ENCODE results near the gene KLF6.

DNA sequence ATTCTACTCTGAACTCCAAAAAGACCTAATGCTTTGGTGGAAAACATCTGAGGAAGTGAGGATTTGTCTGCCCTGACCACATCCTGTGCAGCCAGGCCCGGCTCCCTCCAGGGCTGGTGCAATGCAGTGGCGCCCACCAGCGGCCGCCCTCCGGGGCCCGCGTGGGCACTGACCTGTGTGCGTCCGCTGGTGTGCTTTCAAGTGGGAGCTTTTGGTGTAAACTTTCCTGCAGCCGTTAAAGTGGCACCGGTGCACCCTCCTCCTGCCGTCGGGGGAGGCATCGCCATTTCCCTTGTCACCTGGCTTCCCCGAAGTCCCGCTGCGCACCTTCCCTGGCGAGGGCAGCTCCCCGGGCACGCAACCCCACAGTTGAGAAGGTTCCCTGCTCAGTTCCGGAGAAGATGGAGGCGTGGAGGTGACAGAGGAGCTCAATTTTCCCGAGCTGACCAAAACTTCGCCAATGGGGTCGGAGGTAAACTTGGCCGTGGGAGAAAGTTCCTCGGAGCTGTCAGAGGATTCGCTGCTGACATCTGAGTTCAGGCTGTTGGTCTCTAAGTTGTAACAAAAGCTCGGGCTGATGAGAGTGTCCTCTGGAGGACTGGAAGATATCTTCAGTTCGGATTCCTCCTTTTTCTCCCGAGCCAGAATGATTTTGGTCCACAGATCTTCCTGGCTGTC is 3.4 kb downstream of the KLF6 start:
- TF ChIP-seq, protein P1, sequence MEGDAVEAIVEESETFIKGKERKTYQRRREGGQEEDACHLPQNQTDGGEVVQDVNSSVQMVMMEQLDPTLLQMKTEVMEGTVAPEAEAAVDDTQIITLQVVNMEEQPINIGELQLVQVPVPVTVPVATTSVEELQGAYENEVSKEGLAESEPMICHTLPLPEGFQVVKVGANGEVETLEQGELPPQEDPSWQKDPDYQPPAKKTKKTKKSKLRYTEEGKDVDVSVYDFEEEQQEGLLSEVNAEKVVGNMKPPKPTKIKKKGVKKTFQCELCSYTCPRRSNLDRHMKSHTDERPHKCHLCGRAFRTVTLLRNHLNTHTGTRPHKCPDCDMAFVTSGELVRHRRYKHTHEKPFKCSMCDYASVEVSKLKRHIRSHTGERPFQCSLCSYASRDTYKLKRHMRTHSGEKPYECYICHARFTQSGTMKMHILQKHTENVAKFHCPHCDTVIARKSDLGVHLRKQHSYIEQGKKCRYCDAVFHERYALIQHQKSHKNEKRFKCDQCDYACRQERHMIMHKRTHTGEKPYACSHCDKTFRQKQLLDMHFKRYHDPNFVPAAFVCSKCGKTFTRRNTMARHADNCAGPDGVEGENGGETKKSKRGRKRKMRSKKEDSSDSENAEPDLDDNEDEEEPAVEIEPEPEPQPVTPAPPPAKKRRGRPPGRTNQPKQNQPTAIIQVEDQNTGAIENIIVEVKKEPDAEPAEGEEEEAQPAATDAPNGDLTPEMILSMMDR (IDR thresholded peaks at IDR 0.05) = peak; percentile 64
- TF ChIP-seq, protein P2, sequence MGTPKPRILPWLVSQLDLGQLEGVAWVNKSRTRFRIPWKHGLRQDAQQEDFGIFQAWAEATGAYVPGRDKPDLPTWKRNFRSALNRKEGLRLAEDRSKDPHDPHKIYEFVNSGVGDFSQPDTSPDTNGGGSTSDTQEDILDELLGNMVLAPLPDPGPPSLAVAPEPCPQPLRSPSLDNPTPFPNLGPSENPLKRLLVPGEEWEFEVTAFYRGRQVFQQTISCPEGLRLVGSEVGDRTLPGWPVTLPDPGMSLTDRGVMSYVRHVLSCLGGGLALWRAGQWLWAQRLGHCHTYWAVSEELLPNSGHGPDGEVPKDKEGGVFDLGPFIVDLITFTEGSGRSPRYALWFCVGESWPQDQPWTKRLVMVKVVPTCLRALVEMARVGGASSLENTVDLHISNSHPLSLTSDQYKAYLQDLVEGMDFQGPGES (IDR thresholded peaks at IDR 0.05; ENCODE audit: low read depth, low read length) = no peak
- TF ChIP-seq CHD2 (IDR thresholded peaks at IDR 0.05; ENCODE audit: low read length, partially characterized antibody) = no peak
- TF ChIP-seq, protein P3, sequence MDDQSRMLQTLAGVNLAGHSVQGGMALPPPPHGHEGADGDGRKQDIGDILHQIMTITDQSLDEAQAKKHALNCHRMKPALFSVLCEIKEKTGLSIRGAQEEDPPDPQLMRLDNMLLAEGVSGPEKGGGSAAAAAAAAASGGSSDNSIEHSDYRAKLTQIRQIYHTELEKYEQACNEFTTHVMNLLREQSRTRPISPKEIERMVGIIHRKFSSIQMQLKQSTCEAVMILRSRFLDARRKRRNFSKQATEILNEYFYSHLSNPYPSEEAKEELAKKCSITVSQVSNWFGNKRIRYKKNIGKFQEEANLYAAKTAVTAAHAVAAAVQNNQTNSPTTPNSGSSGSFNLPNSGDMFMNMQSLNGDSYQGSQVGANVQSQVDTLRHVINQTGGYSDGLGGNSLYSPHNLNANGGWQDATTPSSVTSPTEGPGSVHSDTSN (IDR thresholded peaks at IDR 0.05) = no peak
- no peak for TF ChIP-seq MXI1 (IDR thresholded peaks at IDR 0.05; ENCODE audit: low read depth, low read length)
- TF ChIP-seq, protein P4, sequence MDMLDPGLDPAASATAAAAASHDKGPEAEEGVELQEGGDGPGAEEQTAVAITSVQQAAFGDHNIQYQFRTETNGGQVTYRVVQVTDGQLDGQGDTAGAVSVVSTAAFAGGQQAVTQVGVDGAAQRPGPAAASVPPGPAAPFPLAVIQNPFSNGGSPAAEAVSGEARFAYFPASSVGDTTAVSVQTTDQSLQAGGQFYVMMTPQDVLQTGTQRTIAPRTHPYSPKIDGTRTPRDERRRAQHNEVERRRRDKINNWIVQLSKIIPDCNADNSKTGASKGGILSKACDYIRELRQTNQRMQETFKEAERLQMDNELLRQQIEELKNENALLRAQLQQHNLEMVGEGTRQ (IDR thresholded peaks at IDR 0.05; ENCODE audit: borderline replicate concordance, low read depth, low read length) = no peak
- peak; percentile 33; the same call in 1 of the 2 replicates for TF ChIP-seq SMC3 (IDR thresholded peaks at IDR 0.05; ENCODE audit: low read depth, low read length)
- TF ChIP-seq, protein P5, sequence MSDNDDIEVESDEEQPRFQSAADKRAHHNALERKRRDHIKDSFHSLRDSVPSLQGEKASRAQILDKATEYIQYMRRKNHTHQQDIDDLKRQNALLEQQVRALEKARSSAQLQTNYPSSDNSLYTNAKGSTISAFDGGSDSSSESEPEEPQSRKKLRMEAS (IDR thresholded peaks at IDR 0.05; ENCODE audit: low read depth) = no peak
- TF ChIP-seq, protein P6, sequence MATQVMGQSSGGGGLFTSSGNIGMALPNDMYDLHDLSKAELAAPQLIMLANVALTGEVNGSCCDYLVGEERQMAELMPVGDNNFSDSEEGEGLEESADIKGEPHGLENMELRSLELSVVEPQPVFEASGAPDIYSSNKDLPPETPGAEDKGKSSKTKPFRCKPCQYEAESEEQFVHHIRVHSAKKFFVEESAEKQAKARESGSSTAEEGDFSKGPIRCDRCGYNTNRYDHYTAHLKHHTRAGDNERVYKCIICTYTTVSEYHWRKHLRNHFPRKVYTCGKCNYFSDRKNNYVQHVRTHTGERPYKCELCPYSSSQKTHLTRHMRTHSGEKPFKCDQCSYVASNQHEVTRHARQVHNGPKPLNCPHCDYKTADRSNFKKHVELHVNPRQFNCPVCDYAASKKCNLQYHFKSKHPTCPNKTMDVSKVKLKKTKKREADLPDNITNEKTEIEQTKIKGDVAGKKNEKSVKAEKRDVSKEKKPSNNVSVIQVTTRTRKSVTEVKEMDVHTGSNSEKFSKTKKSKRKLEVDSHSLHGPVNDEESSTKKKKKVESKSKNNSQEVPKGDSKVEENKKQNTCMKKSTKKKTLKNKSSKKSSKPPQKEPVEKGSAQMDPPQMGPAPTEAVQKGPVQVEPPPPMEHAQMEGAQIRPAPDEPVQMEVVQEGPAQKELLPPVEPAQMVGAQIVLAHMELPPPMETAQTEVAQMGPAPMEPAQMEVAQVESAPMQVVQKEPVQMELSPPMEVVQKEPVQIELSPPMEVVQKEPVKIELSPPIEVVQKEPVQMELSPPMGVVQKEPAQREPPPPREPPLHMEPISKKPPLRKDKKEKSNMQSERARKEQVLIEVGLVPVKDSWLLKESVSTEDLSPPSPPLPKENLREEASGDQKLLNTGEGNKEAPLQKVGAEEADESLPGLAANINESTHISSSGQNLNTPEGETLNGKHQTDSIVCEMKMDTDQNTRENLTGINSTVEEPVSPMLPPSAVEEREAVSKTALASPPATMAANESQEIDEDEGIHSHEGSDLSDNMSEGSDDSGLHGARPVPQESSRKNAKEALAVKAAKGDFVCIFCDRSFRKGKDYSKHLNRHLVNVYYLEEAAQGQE (IDR thresholded peaks at IDR 0.05; ENCODE audit: low read depth, low read length) = no peak
- no peak for TF ChIP-seq NRF1 (IDR thresholded peaks at IDR 0.05; ENCODE audit: low read depth, low read length)
- no peak for TF ChIP-seq JUND (IDR thresholded peaks at IDR 0.05)

Measured in SK-N-SH (cell line).